ENCODE measurements around the gene MSL3B.

DNA sequence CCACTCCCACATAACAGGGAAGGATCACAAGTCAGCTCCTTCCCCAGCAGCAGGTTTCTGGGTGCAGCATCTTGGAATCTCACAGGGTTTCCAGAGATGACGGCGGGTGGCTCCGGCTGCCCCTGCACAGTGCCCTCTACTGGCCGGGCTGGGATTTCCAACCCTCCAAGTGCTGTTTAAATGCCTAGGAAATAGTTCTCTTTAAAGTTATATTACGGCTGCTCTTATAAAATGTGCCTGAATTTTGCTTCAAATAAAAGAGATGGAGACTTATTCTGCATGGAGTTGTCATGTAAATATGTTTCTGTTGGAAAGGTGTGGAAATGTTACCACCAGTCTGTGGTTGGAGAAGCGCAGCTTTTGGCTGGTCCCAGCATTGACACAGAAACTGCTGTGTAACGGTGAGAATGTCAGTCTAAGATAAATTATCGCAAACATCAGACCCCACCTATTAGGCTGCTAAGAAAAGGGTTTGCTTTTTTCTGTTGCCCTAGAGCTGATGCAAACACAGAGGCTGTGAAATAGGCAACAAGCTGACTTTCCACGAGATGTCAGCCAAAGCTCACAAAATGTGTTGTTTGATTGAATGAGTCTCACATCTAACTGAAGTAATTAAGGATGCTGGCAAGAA lies 10.6 kb downstream of the MSL3B start:
- TF ChIP-seq CTCF (IDR thresholded peaks at IDR 0.05; ENCODE audit: insufficient read depth, low read length) (peak; percentile 67), POLR2AphosphoS5 (IDR thresholded peaks at IDR 0.05; ENCODE audit: low read depth) (no peak), GABPA (IDR thresholded peaks at IDR 0.05; ENCODE audit: low read depth) (no peak), SPI1 (IDR thresholded peaks at IDR 0.05; ENCODE audit: borderline replicate concordance, low read depth) (no peak)
- TF ChIP-seq, protein P1, sequence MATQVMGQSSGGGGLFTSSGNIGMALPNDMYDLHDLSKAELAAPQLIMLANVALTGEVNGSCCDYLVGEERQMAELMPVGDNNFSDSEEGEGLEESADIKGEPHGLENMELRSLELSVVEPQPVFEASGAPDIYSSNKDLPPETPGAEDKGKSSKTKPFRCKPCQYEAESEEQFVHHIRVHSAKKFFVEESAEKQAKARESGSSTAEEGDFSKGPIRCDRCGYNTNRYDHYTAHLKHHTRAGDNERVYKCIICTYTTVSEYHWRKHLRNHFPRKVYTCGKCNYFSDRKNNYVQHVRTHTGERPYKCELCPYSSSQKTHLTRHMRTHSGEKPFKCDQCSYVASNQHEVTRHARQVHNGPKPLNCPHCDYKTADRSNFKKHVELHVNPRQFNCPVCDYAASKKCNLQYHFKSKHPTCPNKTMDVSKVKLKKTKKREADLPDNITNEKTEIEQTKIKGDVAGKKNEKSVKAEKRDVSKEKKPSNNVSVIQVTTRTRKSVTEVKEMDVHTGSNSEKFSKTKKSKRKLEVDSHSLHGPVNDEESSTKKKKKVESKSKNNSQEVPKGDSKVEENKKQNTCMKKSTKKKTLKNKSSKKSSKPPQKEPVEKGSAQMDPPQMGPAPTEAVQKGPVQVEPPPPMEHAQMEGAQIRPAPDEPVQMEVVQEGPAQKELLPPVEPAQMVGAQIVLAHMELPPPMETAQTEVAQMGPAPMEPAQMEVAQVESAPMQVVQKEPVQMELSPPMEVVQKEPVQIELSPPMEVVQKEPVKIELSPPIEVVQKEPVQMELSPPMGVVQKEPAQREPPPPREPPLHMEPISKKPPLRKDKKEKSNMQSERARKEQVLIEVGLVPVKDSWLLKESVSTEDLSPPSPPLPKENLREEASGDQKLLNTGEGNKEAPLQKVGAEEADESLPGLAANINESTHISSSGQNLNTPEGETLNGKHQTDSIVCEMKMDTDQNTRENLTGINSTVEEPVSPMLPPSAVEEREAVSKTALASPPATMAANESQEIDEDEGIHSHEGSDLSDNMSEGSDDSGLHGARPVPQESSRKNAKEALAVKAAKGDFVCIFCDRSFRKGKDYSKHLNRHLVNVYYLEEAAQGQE (IDR thresholded peaks at IDR 0.05; ENCODE audit: insufficient replicate concordance, low read depth), result no peak
